GM21737 (cell line): ENCODE measurements around the gene UFSP1.
"Not testable (repeated sequence)": the region's sequence is repeated elsewhere in the genome, so short reads cannot be mapped to it uniquely, and the experiment has no call there.

Experiments
- ATAC-seq: cut with Tn5 transposase; IDR thresholded peaks from one replicate; pipeline ENCODE4 v1.9.1; 2021; ENCODE audit warnings: mild to moderate bottlenecking, moderate library complexity; ENCODE audit not compliant: unreplicated experiment

Gene UFSP1

GRCh38 chr7:100860702-100861615 lies 28.6 kb downstream of the UFSP1 start:
- ATAC-seq: no peak

DNA sequence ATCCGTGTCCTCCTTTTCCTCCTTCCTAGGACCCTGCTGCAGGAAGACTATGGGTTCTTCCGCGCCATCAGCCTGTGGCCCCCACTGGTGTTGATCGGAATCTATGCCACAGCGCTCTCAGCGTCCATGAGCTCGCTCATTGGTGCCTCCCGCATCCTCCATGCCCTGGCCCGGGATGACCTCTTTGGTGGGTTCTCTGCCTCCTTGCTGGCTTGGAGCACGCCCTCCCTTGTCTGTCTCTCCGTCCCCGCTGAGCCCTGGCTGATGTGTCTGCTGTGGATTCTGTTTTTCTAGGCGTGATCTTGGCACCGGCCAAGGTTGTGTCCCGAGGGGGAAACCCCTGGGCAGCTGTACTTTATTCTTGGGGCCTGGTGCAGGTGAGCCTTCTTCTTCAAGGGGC lies 29.7 kb downstream of the UFSP1 start:
- no peak for ATAC-seq

DNA sequence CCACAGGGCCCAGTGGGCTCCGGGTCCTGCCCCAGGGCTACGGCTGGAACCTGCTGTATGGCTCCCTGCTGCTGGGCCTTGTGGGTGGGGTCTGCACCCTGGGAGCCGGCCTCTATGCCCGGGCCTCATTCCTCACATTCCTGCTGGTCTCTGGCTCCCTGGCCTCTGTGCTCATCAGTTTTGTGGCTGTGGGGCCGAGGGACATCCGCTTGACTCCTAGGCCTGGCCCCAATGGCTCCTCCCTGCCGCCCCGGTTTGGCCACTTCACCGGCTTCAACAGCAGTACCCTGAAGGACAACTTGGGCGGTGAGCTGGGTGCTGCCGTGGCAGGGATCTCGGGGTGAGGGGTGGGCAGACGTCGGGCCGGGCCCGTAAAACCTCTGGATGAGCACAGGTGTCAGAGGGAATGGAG lies 32.6 kb downstream of the UFSP1 start:
- no peak for ATAC-seq

DNA sequence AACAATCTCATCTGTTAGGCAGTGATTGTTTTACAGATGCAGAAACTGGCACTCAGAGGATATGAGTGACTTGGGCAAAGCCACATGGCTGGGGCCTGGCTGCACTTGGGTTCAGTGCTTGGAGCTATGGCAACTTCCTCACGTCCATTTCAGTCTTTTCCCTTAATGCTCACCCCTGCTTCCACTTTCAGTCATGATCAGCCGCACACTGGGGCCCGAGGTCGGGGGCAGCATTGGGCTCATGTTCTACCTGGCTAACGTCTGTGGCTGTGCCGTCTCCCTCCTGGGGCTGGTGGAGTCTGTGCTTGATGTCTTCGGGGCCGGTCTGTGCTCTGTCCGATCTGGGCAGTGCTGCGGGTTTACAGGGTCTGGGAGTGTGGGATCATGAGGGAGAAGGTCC lies 34.0 kb downstream of the UFSP1 start:
- ATAC-seq: no peak

DNA sequence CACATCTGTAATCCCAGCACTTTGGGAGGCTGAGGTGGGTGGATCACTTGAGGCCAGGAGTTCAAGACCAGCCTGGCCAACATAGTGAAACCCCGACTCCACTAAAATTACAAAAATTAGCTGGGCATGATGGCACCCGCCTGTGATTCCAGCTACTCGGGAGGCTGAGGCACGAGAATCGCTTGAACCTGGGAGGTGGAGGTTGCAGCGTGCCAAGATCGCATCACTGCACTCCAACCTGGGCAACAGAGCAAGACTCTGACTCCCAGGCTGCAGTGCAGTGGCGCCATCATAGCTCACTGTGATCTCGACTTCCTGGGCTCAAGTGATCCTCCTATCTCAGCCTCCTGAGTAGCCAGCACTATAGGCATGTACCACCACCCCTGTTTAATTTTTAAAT lies 34.6 kb downstream of the UFSP1 start:
- not testable (repeated sequence) for ATAC-seq

DNA sequence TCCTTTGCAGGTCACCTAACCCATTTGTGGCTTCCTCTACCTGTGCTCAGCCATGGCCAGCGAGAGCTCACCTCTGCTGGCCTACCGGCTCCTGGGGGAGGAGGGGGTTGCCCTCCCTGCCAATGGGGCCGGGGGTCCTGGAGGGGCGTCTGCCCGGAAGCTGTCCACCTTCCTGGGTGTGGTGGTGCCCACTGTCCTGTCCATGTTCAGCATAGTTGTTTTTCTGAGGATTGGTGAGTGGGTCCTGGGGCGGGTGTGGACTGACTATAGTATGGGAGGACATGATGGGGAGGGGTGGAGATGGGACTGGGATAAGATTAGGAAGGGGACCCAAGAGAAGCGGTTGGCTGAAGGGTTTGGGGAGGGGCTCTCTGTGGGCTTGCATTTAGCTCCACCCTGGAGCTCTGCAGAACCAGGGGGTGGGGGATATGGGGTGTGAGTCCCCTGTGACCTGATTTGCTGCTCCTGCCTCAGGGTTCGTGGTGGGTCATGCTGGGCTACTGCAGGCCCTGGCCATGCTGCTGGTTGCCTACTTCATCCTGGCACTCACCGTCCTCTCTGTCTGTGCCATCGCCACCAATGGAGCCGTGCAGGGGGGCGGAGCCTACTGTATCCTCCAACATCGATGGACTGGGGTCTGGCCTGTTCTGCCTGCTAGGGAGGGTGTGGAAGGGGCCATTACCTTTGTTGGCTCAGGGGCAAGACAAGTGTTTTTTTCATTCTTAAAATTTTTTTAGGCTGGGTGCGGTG lies 35.2 kb downstream of the UFSP1 start:
- no peak for ATAC-seq

GRCh38 chr7:100852048-100852872 lies 37.3 kb downstream of the UFSP1 start, which contains the start of gene SLC12A9:
TSS of gene SLC12A9 (plus strand) at chr7:100852713. CDS start at chr7:100854198, 1,485 bp downstream.
- peak; percentile 90 for ATAC-seq

- no peak for ATAC-seq
Observed at GRCh38 chr7:100847360-100847759, 42.2 kb downstream of the UFSP1 start.

DNA sequence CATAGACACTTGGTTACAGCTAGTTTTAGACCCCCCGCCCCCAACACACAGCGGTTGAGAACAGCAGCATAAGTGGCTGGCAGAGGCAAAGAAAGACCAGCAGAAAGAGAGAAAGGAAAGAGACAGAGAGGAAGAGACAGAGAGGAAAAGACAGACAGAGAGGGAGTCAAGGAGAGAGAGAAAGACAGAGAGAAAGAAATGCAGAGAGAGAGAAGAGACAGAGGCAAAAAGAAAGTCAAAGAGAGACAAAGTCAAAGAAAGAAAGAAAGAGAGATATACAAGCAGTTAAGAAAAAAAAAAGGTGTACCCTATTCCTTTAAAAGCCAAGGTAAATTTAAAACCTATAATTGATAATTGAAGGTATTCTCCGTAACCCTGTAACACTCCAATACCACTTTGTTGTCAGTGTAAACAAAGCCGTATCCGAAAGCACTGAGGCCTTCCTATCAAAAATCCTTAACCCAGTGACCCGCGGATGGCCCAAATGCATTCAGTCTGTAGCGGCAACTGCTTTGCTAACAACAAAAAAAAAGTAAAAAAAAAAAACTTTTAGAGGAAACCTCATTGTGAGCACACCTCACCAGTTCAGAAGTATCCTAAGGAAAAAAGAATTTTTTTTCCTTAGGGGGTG lies 48.9 kb downstream of the UFSP1 start:
- no peak for ATAC-seq

GRCh38 chr7:100839361-100839760 lies 50.2 kb downstream of the UFSP1 start:
- no peak for ATAC-seq
